GM13976 (cell line): ENCODE measurements around the gene FZR1.

Experiments used
- DNase-seq: peaks from one replicate; pipeline ENCODE4 v3.0.0; 2012; ENCODE audit warnings: low spot score
- in situ Hi-C: fragments of 300-500 bp; cut with MboI; formaldehyde crosslinking; loops from one replicate; pipeline ENCODE4 v1.12.0; 2022; ENCODE audit warnings: low sequenced_read_pairs, mixed read lengths, inconsistent platforms; ENCODE audit not compliant: unreplicated experiment
- TF ChIP-seq, protein P1 (sequence below): IDR thresholded peaks from 2 replicates; pipeline ENCODE4 v1.5.1; 2012; ENCODE audit warnings: borderline replicate concordance, mild to moderate bottlenecking; ENCODE audit not compliant: insufficient read depth; ENCODE audit errors: extremely low read depth, missing control alignments, control extremely low read depth

The FZR1 gene

GRCh38 chr19:3520166-3521103 lies 14.3 kb downstream of the FZR1 start:
- in situ Hi-C loops = no loop called here
- TF ChIP-seq, protein P1, sequence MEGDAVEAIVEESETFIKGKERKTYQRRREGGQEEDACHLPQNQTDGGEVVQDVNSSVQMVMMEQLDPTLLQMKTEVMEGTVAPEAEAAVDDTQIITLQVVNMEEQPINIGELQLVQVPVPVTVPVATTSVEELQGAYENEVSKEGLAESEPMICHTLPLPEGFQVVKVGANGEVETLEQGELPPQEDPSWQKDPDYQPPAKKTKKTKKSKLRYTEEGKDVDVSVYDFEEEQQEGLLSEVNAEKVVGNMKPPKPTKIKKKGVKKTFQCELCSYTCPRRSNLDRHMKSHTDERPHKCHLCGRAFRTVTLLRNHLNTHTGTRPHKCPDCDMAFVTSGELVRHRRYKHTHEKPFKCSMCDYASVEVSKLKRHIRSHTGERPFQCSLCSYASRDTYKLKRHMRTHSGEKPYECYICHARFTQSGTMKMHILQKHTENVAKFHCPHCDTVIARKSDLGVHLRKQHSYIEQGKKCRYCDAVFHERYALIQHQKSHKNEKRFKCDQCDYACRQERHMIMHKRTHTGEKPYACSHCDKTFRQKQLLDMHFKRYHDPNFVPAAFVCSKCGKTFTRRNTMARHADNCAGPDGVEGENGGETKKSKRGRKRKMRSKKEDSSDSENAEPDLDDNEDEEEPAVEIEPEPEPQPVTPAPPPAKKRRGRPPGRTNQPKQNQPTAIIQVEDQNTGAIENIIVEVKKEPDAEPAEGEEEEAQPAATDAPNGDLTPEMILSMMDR = no peak
- no peak for DNase-seq

GRCh38 chr19:3521104-3521445 lies 15.0 kb downstream of the FZR1 start:
- DNase-seq = no peak
- TF ChIP-seq, protein P1 = no peak
- in situ Hi-C loops = no loop called here

DNA sequence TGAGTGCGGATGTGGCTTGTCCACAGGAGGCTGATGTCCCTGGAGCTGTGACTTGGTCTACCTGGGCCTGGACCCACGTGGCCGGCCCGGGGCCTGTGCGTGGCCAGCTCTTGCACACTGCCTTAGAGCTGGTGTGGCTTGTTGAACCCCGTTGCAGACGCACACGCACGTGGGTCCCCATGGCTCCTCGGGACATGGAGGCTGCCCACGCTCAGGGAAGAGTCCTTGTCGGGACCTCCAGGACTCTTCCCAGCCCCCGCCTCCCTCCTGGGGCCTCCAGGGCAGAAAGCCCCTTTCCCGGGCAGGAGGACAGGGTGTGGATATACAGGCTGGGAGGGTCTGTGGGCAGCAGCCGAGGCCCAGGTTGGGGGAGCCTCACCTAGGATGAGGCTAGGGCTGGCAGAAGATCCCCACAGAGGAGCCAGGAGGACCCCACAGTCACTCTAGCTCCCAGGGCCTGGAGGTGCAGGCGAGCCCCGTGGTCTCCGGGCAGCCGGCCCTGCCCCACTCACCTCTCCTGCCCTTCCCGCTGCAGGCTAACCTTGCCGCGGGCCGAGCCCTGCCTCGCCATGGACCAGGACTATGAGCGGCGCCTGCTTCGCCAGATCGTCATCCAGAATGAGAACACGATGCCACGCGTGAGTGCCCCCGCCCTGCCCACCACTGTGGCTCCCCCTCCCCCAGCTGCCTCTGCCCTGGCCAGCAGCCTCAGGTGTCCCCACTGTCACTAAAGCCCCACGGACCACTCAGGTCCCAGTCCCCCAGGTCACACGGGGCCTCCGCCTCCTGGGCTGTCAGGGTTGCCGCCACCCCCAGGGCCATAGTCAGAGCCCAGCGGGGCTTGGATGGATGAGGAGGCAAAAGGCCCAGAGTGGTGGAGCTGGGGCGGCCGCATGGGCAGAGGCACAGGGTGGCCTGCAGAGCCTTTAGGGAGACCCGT lies 16.6 kb downstream of the FZR1 start:
- TF ChIP-seq, protein P1 = no peak
- no peak for DNase-seq
- in situ Hi-C loops = no loop called here

- DNase-seq = no peak
- in situ Hi-C loops = no loop called here
- TF ChIP-seq, protein P1 = no peak
Observed at GRCh38 chr19:3523361-3524077, 17.4 kb downstream of the FZR1 start.

GRCh38 chr19:3524078-3524842 lies 18.1 kb downstream of the FZR1 start:
- TF ChIP-seq, protein P1 = no peak
- in situ Hi-C loops = no loop called here

More at GRCh38 chr19:3524078-3524842, 18.1 kb downstream of the FZR1 start:
- DNase-seq = no peak
